ENCODE measurements around the gene AKT2. TPM values are rescaled to one million over a fixed set of nuclear protein-coding genes. Genes with fewer than 3 reads are reported as not detected.

AKT2 gene
- total RNA-seq, 1 experiment from 2014 or later = 80.6 TPM

GRCh38 chr19:40283414-40284250 lies 1.5 kb downstream of the AKT2 start:
- BruUV-seq (replicated peaks) = no TSS peak
- no peak for DNase-seq
- H3K9me2 ChIP-seq (replicated peaks; ENCODE audit: low read length) = no peaks in the 10 kb centered on the region
- H3K4me2 ChIP-seq (ENCODE audit: low read length) = peak overlapping the region; percentile 91
- H3K4me1 ChIP-seq (ENCODE audit: insufficient read depth, low read length) = 0 out of 2 replicates have a peak, but pooled peaks cover 5% of the 10 kb centered on the region
- no peaks in the 10 kb centered on the region for H3K9me3 ChIP-seq (ENCODE audit: low read length)
- no peak for TF ChIP-seq EZH2phosphoT487 (IDR thresholded peaks at IDR 0.05; ENCODE audit: borderline replicate concordance, low read length)
- no peak for TF ChIP-seq EZH2 (IDR thresholded peaks at IDR 0.05; ENCODE audit: low read length, unreplicated experiment)
- TF ChIP-seq, protein P1, sequence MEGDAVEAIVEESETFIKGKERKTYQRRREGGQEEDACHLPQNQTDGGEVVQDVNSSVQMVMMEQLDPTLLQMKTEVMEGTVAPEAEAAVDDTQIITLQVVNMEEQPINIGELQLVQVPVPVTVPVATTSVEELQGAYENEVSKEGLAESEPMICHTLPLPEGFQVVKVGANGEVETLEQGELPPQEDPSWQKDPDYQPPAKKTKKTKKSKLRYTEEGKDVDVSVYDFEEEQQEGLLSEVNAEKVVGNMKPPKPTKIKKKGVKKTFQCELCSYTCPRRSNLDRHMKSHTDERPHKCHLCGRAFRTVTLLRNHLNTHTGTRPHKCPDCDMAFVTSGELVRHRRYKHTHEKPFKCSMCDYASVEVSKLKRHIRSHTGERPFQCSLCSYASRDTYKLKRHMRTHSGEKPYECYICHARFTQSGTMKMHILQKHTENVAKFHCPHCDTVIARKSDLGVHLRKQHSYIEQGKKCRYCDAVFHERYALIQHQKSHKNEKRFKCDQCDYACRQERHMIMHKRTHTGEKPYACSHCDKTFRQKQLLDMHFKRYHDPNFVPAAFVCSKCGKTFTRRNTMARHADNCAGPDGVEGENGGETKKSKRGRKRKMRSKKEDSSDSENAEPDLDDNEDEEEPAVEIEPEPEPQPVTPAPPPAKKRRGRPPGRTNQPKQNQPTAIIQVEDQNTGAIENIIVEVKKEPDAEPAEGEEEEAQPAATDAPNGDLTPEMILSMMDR (conservative IDR thresholded peaks at IDR 0.05; ENCODE audit: low read depth, low read length) = no peak
- no peaks in the 10 kb centered on the region for H3K36me3 ChIP-seq (ENCODE audit: low read depth, low read length)
- no peak for ATAC-seq
- no peak overlapping the region for H3K27ac ChIP-seq (ENCODE audit: low read length)
- ChIA-PET POLR2A (ENCODE audit: unreplicated experiment) (no interaction called here), CTCF (no interaction called here)
- H3F3A ChIP-seq (ENCODE audit: low read length, unreplicated experiment) = no peaks in the 10 kb centered on the region
- no peak overlapping the region for H2AFZ ChIP-seq (ENCODE audit: low read length)
- peaks cover 64% of the 10 kb centered on the region for H3K79me2 ChIP-seq (ENCODE audit: low read length)
- H3K4me3 ChIP-seq (ENCODE audit: low read length) = peak overlapping the region; percentile 99
- H3K9ac ChIP-seq (ENCODE audit: low read length) = peak overlapping the region; percentile 97
- H4K20me1 ChIP-seq (ENCODE audit: low read length) = 0 out of 2 replicates have a peak, but pooled peaks cover 5% of the 10 kb centered on the region
- intact Hi-C loops (cut with micrococcal nuclease) = no loop called here
- H3K27me3 ChIP-seq (ENCODE audit: low read length) = no peaks in the 10 kb centered on the region

DNA sequence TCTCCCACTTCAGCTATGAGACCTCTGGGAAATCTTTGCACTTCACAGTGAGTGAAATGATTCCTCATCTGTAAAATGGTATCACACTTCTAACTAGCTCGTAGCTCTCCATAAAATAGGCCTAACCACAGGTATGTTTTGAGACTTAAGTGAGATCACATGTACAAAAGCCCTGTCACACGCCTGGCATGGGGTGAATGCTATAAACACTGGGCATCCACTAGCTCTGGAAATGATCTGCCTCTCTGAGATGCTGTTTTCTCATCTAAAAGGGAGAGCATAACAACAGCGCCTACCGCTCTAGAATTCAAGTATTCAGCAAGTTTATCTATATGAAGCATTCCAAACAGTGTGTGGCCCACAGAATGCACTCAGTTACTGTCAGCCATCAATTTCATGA lies 2.2 kb downstream of the AKT2 start:
- Histone ChIP-seq H3K79me2 (ENCODE audit: low read length) (peaks cover 71% of the 10 kb centered on the region), H3K4me2 (ENCODE audit: low read length) (no peak overlapping the region), H3F3A (ENCODE audit: low read length, unreplicated experiment) (no peaks in the 10 kb centered on the region), H3K27ac (ENCODE audit: low read length) (no peak overlapping the region), H3K4me3 (ENCODE audit: low read length) (no peak overlapping the region), H3K4me1 (ENCODE audit: insufficient read depth, low read length) (0 out of 2 replicates have a peak, but pooled peaks cover 5% of the 10 kb centered on the region), H3K36me3 (ENCODE audit: low read depth, low read length) (no peaks in the 10 kb centered on the region), H3K9ac (ENCODE audit: low read length) (no peak overlapping the region), H3K9me2 (replicated peaks; ENCODE audit: low read length) (no peaks in the 10 kb centered on the region), H3K9me3 (ENCODE audit: low read length) (no peaks in the 10 kb centered on the region), H2AFZ (ENCODE audit: low read length) (no peak overlapping the region), H4K20me1 (ENCODE audit: low read length) (0 out of 2 replicates have a peak, but pooled peaks cover 5% of the 10 kb centered on the region), H3K27me3 (ENCODE audit: low read length) (no peaks in the 10 kb centered on the region)
- TF ChIP-seq, protein P1 (conservative IDR thresholded peaks at IDR 0.05; ENCODE audit: low read depth, low read length) = no peak
- no peak for TF ChIP-seq EZH2 (IDR thresholded peaks at IDR 0.05; ENCODE audit: low read length, unreplicated experiment)
- no peak for TF ChIP-seq EZH2phosphoT487 (IDR thresholded peaks at IDR 0.05; ENCODE audit: borderline replicate concordance, low read length)
- no peak for DNase-seq
- ATAC-seq = no peak
- POLR2A ChIA-PET (ENCODE audit: unreplicated experiment) = no interaction called here
- CTCF ChIA-PET = no interaction called here
- intact Hi-C loops (cut with micrococcal nuclease) = no loop called here
- no TSS peak for BruUV-seq (replicated peaks)

GRCh38 chr19:40282209-40282580 lies 3.0 kb downstream of the AKT2 start:
- ChIA-PET CTCF (no interaction called here), POLR2A (ENCODE audit: unreplicated experiment) (no interaction called here)
- Histone ChIP-seq H3K9ac (ENCODE audit: low read length) (no peak overlapping the region), H3K27me3 (ENCODE audit: low read length) (no peaks in the 10 kb centered on the region), H3K27ac (ENCODE audit: low read length) (no peak overlapping the region), H3K9me3 (ENCODE audit: low read length) (no peaks in the 10 kb centered on the region), H3K79me2 (ENCODE audit: low read length) (peaks cover 79% of the 10 kb centered on the region), H3K36me3 (ENCODE audit: low read depth, low read length) (no peaks in the 10 kb centered on the region), H3K4me2 (ENCODE audit: low read length) (no peak overlapping the region), H3K4me3 (ENCODE audit: low read length) (no peak overlapping the region), H3K9me2 (replicated peaks; ENCODE audit: low read length) (no peaks in the 10 kb centered on the region), H2AFZ (ENCODE audit: low read length) (no peak overlapping the region), H4K20me1 (ENCODE audit: low read length) (0 out of 2 replicates have a peak, but pooled peaks cover 5% of the 10 kb centered on the region), H3K4me1 (ENCODE audit: insufficient read depth, low read length) (0 out of 2 replicates have a peak, but pooled peaks cover 5% of the 10 kb centered on the region), H3F3A (ENCODE audit: low read length, unreplicated experiment) (no peaks in the 10 kb centered on the region)
- DNase-seq = no peak
- TF ChIP-seq EZH2phosphoT487 (IDR thresholded peaks at IDR 0.05; ENCODE audit: borderline replicate concordance, low read length) = no peak
- TF ChIP-seq, protein P1 (conservative IDR thresholded peaks at IDR 0.05; ENCODE audit: low read depth, low read length) = no peak
- TF ChIP-seq EZH2 (IDR thresholded peaks at IDR 0.05; ENCODE audit: low read length, unreplicated experiment) = no peak
- intact Hi-C loops (cut with micrococcal nuclease) = no loop called here
- ATAC-seq = no peak
- no TSS peak for BruUV-seq (replicated peaks)
